HG03520 (cell line): ENCODE data around the gene RTKN.
"Not testable (repeated sequence)": the region's sequence is repeated elsewhere in the genome, so short reads cannot be mapped to it uniquely, and the experiment has no call there.

Source experiments
- ATAC-seq: cut with Tn5 transposase; IDR thresholded peaks from one replicate; pipeline ENCODE4 v1.9.1; 2021; ENCODE audit warnings: mild to moderate bottlenecking, moderate library complexity; ENCODE audit not compliant: unreplicated experiment

The RTKN gene, protein sequence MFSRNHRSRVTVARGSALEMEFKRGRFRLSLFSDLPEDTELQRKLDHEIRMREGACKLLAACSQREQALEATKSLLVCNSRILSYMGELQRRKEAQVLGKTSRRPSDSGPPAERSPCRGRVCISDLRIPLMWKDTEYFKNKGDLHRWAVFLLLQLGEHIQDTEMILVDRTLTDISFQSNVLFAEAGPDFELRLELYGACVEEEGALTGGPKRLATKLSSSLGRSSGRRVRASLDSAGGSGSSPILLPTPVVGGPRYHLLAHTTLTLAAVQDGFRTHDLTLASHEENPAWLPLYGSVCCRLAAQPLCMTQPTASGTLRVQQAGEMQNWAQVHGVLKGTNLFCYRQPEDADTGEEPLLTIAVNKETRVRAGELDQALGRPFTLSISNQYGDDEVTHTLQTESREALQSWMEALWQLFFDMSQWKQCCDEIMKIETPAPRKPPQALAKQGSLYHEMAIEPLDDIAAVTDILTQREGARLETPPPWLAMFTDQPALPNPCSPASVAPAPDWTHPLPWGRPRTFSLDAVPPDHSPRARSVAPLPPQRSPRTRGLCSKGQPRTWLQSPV

DNA sequence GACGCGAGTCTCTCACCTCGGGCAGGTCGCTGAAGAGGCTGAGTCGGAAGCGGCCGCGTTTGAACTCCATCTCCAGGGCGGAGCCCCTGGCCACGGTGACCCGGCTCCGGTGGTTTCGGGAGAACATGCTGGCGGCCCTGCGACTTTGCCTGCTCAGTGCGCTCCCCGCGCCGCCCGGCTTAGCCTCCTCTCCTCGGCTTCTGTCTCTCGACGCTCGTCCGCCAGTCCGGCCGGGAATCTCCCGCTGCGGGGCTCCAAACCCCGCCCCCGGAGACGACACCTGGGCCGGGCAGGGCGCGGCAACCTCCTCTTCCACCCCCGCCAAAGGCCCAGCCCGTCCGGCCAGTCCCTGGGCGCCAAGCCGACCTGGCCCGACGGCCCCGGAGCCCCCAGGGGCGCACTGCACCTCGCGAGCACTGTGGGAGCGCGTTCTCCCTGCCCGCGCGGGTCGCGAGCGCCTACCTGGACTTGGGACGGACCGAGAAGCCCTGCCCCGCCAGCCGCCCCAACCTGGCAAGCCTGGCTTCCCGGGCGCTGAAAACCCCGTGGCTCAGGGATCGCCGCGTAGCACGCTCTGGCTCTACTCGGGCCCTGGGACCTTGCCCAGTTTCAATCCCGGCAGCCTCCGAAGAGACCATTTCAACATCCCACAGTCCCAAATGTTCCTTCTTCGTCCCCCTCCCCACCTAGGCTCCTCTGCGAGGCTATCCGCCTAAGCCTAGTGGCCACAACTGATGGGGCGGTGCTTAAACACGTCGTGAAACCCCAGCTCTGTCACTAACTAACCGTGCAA, at the start of gene RTKN:
Gene RTKN, minus strand, starts transcription at position 248 of the 793 bp plus-strand sequence. Its CDS starts 121 bp downstream, at position 127.
- ATAC-seq = no peak

DNA sequence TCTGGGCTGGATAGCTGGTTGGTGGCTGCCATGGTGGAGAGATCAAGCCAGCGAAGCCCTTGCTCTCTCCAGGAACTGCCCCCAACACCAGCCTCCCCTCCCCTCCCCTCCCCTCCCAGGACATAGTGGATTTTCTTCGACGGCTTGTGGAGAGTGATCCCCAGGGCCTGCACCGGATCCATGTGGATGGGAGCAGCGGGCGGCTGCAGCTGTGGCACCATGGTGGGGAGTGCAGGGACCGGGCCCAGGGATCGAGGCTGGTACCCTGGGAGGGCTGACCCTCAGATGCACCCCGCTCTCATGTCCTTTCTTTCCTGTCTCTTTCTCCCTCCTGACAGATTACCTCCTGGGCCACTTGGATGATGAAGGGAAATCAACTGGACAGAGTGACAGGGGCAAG, 48.2 kb upstream of the RTKN start:
- ATAC-seq = no peak

DNA sequence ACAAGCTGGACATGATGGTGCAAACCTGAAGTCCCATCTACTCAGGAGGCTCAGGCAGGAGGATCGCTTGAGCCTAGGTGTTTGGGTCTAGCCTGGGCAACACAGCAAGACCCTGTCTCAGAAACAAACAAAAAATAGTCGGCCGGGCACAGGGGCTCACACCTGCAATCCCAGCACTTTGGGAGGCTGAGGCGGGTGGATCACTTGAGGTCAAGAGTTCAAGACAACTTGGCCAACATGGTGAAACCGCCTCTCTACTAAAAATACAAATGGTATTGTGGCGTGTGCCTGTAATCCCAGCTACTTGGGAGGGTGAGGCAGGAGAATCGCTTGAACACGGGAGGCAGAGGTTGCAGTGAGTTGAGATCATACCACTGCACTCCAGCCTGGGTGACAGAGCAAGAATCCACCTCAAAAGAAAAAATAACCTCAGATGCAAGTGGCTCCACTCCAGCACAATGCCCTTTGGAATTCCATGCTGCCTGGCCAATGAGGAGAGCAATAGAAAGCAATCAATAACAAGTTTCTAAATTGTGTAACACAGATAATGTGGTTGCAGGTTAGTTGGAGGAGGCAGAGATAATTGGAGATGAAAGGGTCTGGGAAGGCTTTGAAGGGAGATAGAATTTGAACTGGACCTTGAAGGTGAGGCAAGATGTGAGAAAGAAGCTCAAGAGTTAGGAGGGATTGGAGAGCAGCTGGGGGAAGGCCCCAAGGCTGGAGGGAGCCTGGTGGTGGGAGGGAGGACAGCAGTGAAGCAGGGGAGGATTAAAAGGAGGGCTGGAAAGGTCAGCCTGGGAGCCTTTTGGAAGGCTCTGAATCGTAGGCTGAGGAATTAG, 47.1 kb upstream of the RTKN start:
- no peak for ATAC-seq

DNA sequence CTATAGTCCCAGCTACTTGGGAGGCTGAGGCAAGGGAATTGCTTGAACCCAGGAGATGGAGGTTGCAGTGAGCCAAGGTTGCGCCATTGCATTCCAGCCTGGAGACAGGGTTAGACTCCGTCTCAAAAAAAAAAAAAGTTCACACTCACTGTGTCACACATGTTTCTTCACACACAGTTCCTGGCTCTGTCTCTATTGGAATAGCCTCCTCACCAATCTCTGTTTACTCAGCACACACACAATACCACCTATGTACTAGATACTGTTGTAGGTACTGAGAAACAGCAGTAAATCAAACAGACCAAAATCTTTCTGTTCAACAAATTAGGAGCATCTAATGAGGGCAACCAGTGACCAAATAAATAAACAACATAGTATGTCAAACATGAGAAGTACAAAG, 44.4 kb upstream of the RTKN start:
- ATAC-seq = no peak

DNA sequence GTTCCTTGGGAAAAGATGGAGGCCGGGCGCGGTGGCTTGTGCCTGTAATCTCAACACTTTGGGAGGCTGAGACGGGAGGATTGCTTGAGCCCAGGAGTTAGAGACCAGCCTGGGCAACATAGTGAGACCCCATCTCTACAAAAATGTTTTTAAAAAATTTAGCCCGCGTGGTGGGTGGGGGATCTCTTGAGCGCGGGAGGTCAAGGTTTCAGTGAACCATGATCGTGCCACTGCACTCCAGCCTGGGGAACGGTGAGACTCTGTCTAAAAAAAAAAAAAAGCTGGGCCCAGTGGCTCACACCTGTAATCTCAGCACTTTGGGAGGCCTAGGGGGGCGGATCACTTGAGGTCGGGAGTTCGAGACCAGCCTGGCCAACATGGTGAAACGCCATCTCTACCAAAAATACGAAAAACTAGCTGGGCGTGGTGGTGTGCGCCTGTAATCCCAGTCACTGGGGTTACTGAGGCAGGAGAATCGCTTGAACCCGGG, 42.0 kb upstream of the RTKN start:
- ATAC-seq = not testable (repeated sequence)

DNA sequence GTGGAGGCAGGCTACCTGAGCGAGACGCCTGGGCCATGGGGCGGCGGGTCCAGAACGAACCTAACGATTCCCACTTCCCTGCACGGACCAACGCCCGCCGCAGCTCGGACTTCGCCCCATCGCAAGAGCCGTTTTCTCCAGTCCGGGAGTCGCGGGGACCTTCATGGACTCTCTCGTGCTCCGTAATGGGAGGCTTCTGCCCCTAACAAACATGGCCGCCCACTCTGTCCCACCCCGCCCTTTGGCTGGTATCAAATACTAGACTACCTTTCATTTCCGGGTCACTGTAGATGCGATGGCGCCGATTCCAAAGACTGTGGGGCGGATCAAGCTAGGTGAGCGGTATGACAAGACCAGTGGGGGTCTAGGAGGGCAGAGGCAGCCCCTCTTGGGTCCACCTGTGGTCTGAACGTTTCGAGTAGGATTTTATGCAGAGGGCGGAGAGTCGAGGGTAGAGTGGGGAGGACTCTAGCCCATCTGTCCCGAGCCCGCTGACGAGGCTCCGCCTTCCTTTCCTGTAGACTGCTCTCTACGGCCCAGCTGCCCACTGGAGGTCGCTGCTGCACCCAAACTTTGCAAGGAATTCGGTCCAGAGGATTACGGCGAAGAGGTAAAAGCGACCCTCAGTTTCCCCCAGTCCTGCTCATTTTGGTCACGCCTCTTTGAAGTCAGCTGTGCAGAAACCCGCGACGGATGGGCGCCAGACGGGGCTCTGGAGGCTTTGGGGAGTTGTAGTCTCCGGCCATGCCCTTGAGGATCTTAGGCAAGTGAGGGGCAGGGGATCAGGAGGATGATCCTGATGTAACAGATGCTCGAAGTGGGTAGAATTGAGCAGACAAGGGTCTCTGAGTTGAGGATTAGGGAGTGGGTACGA, 41.3 kb upstream of the RTKN start, which contains the start of the genes CCDC142 and TTC31:
Gene CCDC142, minus strand, starts transcription at position 198 of the 874 bp plus-strand sequence. Its CDS starts 161 bp downstream, at position 37.
Gene TTC31, plus strand, starts transcription at position 281 of the 874 bp plus-strand sequence. Its CDS starts 15 bp downstream, at position 296.
- ATAC-seq = peak; percentile 86

DNA sequence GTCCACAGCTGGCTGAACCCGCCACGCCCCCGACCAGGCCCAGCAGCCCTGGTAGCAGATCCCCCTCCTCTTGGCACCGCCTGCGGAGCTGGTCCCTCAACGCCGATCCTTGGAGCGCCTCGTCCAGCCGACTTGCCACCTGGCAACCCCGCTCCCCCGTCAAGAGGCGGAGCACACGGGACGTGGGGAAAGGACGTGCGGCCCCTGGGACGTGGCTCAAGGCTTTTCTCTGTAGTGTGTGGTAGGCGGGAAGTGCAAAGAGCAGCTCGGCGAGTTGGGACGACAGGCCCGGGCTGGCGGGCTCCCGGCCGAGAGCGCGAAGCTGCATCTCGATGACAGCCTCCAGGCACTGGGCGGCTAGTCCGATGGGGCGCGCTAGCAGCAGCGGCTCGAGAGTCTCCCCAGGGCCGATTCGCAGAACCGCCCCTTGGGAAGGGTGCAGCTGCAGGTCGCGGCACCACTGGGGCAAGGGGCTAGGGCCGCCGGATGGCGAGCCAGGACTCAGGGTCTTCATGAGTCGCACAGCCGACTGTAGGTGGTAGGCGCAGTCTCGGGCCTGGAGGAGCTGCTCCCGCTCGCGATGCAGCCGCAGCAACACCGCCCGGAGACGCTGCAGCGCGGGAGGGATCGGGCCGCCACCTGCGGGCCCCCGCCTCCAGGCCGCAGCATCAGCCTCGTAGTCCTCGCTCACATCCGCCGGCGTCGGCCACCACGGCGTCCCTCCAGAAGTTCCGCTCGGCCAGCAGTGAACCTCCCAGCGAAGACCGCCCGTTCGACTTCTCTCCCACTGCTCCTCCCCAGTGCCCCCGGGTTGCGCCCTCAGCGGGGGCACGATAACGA, 40.4 kb upstream of the RTKN start:
- peak; percentile 29 for ATAC-seq

DNA sequence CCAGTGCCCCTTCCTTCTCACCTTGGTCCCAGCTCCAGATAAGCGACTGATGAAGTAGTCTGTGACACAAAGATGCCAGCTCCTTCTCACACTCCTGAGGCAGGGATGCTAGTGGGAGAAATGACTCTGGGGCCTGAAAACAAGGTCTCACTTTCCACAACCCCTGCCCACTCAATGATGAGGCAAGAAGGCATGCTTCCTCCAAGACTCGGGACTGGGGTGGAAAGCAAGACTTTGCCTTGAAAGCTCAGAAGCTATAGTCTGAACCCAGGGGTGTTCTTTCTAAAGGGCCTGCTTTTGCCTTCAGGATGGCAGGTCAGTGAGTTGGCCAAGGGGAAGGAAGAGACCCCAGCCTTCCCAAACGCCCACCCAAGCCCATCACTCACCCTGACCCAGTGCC, 39.7 kb upstream of the RTKN start:
- ATAC-seq = no peak

DNA sequence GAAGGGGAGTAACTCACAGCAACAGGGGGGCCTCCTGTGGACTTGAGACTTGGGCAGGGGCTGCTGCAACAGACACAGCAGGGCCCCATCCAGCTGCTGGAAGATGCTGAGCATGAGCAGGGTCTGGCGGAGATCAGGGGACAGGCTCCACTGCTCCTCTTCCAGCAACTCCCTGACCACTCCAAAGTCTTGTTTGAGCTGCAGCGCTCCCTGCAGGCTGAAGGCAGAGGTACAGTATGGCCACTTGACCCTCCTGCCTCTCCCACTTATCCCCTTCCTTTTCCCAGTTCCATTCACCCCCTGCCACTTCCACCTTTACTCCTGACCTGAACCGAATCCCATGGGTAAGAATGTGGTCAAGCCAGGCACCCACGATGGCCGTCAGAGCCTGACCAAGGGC, 33.2 kb upstream of the RTKN start:
- no peak for ATAC-seq

DNA sequence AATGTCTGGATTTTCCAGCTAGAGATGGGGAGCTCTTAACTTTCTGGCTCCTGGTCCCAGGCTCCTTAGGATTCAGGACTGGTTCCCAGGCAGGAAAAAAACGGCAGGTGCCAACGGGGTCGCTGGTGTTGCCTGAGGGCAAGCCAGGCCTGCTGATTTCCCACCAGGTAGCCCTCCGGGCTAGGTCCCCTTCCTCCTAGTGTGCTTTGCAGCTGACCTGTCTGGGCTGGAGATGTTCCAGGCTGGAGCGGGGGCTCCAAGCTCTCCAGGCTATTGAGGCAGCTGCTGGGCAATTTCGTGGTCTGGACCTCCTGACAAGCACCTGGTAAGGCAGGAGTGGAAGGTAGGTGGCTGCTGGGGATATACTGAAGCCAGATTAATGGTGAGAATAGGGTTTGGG, 32.7 kb upstream of the RTKN start:
- ATAC-seq = no peak

DNA sequence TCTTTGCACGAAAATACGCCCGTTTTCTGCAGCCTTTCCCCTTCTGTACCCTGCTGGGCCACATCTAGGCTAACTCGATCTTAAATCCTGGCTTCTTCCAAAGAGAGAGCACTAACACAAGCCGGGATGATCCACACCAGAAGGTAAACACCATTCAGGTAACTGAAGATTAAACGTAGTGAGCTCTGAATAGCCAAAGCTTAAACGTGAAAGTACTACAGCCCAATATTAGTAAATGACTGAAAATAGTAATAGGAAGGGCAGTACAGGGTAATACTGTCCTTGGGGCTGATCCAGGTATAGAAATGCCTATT, 31.2 kb upstream of the RTKN start:
- ATAC-seq = peak; percentile 4

DNA sequence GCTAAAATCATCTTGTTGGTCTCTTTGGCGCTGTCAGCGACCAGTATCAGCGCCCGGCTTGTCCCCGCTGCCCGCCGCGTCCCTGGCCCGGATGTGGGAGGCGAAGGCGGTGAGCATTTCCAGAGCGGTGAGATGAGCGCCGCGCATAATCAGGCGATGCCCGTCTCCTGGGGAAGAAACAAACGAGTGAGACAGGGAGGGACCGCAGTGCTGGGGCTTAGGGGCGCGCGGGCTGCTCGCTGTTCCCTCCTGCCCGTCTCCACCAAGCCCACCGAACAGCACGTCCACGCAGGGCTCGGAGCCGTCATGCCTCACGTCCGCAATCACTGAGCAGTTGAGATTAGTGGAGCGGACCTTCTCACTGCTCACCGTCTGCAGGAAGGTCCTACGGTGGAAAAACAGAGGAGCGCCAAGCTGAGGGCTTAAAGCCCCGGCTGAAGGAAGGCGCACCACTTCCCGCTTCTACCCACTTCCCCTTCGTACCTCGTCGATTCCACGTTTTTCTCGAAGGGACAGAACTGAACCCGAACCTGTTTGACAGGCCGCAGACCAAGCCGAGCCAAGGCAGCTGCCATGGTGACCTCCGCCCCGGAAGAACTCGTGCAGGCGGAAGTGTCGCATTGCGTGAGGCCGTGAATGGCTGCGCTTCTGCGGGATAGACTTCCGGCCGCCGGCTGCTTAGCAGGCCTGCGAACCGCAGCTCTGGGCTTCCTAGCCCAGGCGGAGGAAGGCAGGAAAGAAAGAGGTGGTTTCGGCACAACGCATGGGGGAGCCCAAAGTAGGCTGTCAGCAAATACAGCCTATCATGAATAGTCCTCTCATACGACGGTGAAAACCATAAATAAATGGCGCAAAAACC, 30.6 kb upstream of the RTKN start, which contains the start of gene MRPL53:
Gene MRPL53, minus strand, starts transcription at position 595 of the 859 bp plus-strand sequence. Its CDS starts 20 bp downstream, at position 575.
- ATAC-seq = peak; percentile 61

DNA sequence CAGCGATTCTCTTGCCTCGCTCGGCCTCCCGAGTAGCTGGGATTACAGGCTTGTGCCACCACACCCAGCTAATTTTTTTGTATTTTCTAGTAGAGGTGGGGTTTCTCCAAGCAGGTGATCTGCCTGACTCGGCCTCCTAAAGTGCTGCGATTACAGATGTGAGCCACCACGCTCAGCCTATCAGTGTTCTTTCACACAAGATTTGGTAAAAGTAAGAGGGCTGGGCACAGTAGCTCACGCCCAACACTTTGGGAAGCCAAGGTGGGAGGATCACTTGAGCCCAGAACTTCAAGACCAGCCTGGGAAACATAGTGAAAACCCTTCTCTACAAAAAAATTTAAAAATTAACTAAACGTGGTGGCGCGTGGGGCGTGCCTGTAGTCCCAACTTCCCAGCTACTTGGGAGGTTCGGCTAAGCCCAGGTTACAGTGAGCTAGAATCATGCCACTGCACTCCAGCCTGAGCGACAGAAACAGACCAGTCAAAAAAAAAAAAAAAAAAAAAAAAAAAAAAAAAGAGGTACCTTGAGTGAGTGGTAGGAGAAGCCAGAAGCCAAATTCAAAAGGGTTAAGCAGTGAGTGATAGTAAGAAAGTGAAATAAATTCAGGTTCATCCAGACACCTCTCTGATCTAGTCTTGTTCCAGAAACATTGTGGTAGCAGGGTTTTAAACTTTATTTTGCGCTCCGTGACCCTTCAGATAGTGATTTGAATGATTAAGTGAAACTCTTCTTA, 29.8 kb upstream of the RTKN start:
- no peak for ATAC-seq

DNA sequence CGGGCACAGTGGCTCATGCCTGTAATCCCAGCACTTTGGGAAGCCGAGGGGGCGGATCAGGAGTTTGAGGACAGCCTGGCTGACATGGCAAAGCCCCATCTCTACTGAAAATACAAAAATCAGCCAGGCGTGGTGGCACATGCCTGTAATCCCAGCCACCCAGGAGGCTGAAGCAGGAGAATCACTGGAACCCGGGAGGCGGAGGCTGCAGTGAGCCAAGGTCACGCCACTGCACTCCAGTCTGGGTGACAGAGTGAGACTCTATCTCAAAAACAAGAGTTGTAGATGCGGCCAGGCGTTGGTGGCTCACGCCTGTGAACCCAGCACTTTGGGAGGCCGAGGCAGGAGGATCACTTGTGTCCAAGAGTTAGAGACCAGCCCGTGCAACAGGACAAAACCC, 29.0 kb upstream of the RTKN start:
- not testable (repeated sequence) for ATAC-seq

DNA sequence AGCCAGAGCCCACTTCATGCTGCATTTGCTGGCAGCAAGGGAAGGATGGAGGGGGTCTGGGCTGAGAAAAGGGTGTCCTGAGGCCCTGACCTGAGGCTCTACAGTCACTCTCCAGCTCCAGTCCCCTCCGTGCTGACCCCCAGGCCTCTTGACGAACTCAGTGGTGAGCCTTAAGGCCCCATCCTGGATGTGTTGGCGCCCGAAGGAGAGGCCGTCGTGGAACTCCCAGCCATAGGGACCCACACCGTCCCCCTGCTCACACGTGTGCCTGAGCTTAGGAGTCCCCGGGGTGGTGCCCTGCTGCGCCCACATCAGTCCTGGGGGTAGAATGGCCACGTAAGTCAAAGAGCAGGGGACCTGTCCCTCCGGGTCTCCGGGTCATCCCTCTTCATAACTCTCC, 22.7 kb upstream of the RTKN start:
- ATAC-seq = no peak

DNA sequence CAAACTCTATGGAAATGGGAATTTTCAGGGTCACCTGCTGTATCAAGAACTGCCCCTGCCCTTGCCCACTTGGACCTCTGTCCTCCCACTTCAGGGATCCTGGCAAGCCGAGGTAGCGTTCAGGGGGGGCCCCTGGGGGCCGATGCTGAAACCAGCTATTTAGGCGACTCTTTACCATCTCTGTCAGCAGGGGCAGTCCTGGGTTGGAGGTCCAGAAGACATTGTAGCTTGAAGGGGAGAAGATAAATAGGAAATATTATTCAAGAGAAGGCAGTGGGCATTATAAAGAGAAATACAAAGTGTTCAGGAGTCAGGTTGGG, 21.0 kb upstream of the RTKN start:
- ATAC-seq = no peak
